ENCODE measurements around the gene PSMB1.

DNA sequence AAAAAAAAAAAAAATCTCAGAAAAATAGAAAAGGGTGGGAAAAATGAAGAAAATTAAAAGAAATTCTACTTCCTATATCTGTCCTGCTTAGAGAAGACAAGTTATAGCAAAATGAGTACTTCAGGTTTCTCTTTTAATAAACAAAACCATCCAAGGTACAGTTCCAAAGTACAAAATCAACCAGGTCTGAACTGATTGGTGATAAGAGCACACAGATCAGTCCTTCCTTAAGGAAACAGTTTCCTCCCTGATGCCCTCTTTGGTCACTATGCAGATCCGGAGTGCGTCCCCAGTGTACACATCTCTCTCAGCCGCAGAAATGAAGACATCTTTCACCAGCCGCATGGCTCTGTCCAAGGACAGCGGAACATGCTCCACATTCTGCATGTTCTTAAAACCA, 18.1 kb downstream of the PSMB1 start:
- TF ChIP-seq POLR2A (IDR thresholded peaks at IDR 0.05), result no peak
- TF ChIP-seq, protein P1, sequence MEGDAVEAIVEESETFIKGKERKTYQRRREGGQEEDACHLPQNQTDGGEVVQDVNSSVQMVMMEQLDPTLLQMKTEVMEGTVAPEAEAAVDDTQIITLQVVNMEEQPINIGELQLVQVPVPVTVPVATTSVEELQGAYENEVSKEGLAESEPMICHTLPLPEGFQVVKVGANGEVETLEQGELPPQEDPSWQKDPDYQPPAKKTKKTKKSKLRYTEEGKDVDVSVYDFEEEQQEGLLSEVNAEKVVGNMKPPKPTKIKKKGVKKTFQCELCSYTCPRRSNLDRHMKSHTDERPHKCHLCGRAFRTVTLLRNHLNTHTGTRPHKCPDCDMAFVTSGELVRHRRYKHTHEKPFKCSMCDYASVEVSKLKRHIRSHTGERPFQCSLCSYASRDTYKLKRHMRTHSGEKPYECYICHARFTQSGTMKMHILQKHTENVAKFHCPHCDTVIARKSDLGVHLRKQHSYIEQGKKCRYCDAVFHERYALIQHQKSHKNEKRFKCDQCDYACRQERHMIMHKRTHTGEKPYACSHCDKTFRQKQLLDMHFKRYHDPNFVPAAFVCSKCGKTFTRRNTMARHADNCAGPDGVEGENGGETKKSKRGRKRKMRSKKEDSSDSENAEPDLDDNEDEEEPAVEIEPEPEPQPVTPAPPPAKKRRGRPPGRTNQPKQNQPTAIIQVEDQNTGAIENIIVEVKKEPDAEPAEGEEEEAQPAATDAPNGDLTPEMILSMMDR (IDR thresholded peaks at IDR 0.05), result no peak
